GM21529 (cell line): ENCODE results near the gene GJD2.

Experiments used
- ATAC-seq: cut with Tn5 transposase; IDR thresholded peaks from one replicate; pipeline ENCODE4 v1.9.1; 2021; ENCODE audit not compliant: unreplicated experiment

Gene GJD2

GRCh38 chr15:34754674-34755418, at the start of gene GJD2:
Gene GJD2 (minus strand): TSS chr15:34754998. CDS start chr15:34754488, 510 bp downstream.
- no peak for ATAC-seq

- ATAC-seq, result no peak
Observed at GRCh38 chr15:34804113-34804512, 49.3 kb upstream of the GJD2 start.

GRCh38 chr15:34802803-34803750, 48.3 kb upstream of the GJD2 start:
- no peak for ATAC-seq

- no peak for ATAC-seq
Observed at GRCh38 chr15:34802371-34802770, 47.6 kb upstream of the GJD2 start.

- ATAC-seq, result no peak
Observed at GRCh38 chr15:34799149-34800101, 44.6 kb upstream of the GJD2 start.

- ATAC-seq, result no peak
Observed at GRCh38 chr15:34796847-34797435, 42.1 kb upstream of the GJD2 start.

GRCh38 chr15:34795267-34796081, 40.7 kb upstream of the GJD2 start, which contains the start of gene ACTC1:
Gene ACTC1 (minus strand): TSS chr15:34795549. CDS start chr15:34794808, 741 bp downstream.
- ATAC-seq, result no peak

- ATAC-seq, result no peak
Observed at GRCh38 chr15:34794590-34795206, 39.9 kb upstream of the GJD2 start.

GRCh38 chr15:34793901-34794300, 39.1 kb upstream of the GJD2 start:
- no peak for ATAC-seq

- no peak for ATAC-seq
Observed at GRCh38 chr15:34793071-34793470, 38.3 kb upstream of the GJD2 start.

- ATAC-seq, result no peak
Observed at GRCh38 chr15:34791701-34792100, 36.9 kb upstream of the GJD2 start.

- ATAC-seq, result no peak
Observed at GRCh38 chr15:34790121-34790520, 35.3 kb upstream of the GJD2 start.

GRCh38 chr15:34789326-34789725, 34.5 kb upstream of the GJD2 start:
- ATAC-seq, result no peak

- no peak for ATAC-seq
Observed at GRCh38 chr15:34786206-34786605, 31.4 kb upstream of the GJD2 start.

- no peak for ATAC-seq
Observed at GRCh38 chr15:34783991-34784390, 29.2 kb upstream of the GJD2 start.

GRCh38 chr15:34783431-34783830, 28.6 kb upstream of the GJD2 start:
- ATAC-seq, result no peak

- ATAC-seq, result no peak
Observed at GRCh38 chr15:34782901-34783300, 28.1 kb upstream of the GJD2 start.

GRCh38 chr15:34780725-34781124, 25.9 kb upstream of the GJD2 start:
- no peak for ATAC-seq

GRCh38 chr15:34776606-34777105, 21.9 kb upstream of the GJD2 start:
- ATAC-seq, result no peak
